Measurements from ENCODE around the gene ZC3H12D.

DNA sequence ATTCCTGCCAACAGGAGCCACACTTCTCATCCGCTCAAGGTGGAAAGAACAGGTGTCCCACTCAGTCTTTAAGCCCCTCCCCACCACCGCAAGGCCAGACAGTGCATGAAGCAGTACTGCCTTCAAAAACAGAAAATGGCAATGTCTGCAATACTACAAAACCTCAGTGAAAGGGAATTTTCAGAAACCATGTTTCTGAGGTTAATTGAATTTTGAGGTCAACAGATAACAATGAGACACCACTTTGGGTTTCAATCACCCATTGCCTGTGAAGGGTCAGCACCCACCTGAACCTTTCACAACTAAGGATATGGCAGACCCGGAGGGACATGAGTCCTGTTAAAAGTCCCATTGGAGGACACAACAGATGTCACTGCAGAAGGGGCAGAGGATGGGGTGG lies 13.0 kb downstream of the ZC3H12D start:
- no peak for TF ChIP-seq POLR2AphosphoS5 (IDR thresholded peaks at IDR 0.05)
- TF ChIP-seq, protein P1, sequence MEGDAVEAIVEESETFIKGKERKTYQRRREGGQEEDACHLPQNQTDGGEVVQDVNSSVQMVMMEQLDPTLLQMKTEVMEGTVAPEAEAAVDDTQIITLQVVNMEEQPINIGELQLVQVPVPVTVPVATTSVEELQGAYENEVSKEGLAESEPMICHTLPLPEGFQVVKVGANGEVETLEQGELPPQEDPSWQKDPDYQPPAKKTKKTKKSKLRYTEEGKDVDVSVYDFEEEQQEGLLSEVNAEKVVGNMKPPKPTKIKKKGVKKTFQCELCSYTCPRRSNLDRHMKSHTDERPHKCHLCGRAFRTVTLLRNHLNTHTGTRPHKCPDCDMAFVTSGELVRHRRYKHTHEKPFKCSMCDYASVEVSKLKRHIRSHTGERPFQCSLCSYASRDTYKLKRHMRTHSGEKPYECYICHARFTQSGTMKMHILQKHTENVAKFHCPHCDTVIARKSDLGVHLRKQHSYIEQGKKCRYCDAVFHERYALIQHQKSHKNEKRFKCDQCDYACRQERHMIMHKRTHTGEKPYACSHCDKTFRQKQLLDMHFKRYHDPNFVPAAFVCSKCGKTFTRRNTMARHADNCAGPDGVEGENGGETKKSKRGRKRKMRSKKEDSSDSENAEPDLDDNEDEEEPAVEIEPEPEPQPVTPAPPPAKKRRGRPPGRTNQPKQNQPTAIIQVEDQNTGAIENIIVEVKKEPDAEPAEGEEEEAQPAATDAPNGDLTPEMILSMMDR (IDR thresholded peaks at IDR 0.05), result no peak

Data from upper lobe of left lung (tissue), 4 donors.